PC-3 (cell line): Measurements from ENCODE around the gene LBP. TPM values are rescaled to one million over a fixed set of nuclear protein-coding genes. Genes with fewer than 3 reads are reported as not detected.

Source experiments
- ATAC-seq: fragments of 200-7000 bp; cut with Tn5 transposase; 2 replicates; pipeline ENCODE4 v1.9.1; 2020; ENCODE audit warnings: mild to moderate bottlenecking, moderate library complexity
- BruUV-seq: library from RNA; stranded (reverse); fragments of 400-500 nt; replicated peaks from 2 replicates; lab custom pipeline; 2021; lab: Mats Ljungman, UMichigan
- CTCF ChIA-PET: fragments of 300-600 bp; sonication (Branson Sonifier 250); formaldehyde crosslinking; loops from one replicate; lab custom pipeline; 2022; ENCODE audit warnings: antibody characterized with exemption; lab: Charles Lee
- POLR2A ChIA-PET: fragments of 300-600 bp; sonication (Branson Sonifier 250); formaldehyde crosslinking; loops from one replicate; lab custom pipeline; 2022; ENCODE audit warnings: antibody characterized with exemption; ENCODE audit not compliant: unreplicated experiment; lab: Charles Lee
- DNase-seq: peaks from one replicate; pipeline ENCODE4 v3.0.0-alpha.2; 2015
- H2AFZ ChIP-seq: fragments of 300-600 bp; sonication (generic); 2 replicates; pipeline ENCODE4 v1.6.0; 2016; ENCODE audit warnings: antibody characterized with exemption, low read length
- H3F3A ChIP-seq: fragments of 300-600 bp; sonication (generic); one replicate; pipeline ENCODE4 v1.6.0; 2017; ENCODE audit warnings: antibody characterized with exemption, low read length, control low read depth, mild to moderate bottlenecking; ENCODE audit not compliant: unreplicated experiment
- H3K27ac ChIP-seq: fragments of 300-600 bp; sonication (generic); 2 replicates; pipeline ENCODE4 v1.5.1; 2016; ENCODE audit warnings: mild to moderate bottlenecking, low read length
- H3K27me3 ChIP-seq: fragments of 300-600 bp; sonication (generic); 2 replicates; pipeline ENCODE4 v1.6.1; 2016; ENCODE audit warnings: low read length, mixed read lengths
- H3K36me3 ChIP-seq: fragments of 300-600 bp; sonication (generic); 2 replicates; pipeline ENCODE4 v1.6.1; 2016; ENCODE audit warnings: low read depth, mixed run types, low read length, mixed read lengths
- H3K4me1 ChIP-seq: fragments of 300-600 bp; sonication (generic); 2 replicates; pipeline ENCODE4 v1.5.1; 2016; ENCODE audit warnings: low read length; ENCODE audit not compliant: insufficient read depth
- H3K4me2 ChIP-seq: fragments of 300-600 bp; sonication (generic); 2 replicates; pipeline ENCODE4 v1.6.0; 2016; ENCODE audit warnings: low read length
- H3K4me3 ChIP-seq: fragments of 300-600 bp; sonication (generic); 2 replicates; pipeline ENCODE4 v1.5.1; 2016; ENCODE audit warnings: mild to moderate bottlenecking, low read length, mixed read lengths
- H3K79me2 ChIP-seq: fragments of 300-600 bp; sonication (generic); 2 replicates; pipeline ENCODE4 v1.6.1; 2017; ENCODE audit warnings: low read length, mixed read lengths
- H3K9ac ChIP-seq: fragments of 300-600 bp; sonication (generic); 2 replicates; pipeline ENCODE4 v1.6.0; 2016; ENCODE audit warnings: mild to moderate bottlenecking, low read length
- H3K9me2 ChIP-seq: fragments of 300-600 bp; sonication (generic); replicated peaks from 2 replicates; pipeline ENCODE4 v1.6.1; 2016; ENCODE audit warnings: mixed run types, low read length, mixed read lengths
- H3K9me3 ChIP-seq: fragments of 300-600 bp; sonication (generic); 2 replicates; pipeline ENCODE4 v1.6.1; 2016; ENCODE audit warnings: low read length, mixed read lengths
- H4K20me1 ChIP-seq: fragments of 300-600 bp; sonication (generic); 2 replicates; pipeline ENCODE4 v1.6.1; 2016; ENCODE audit warnings: low read length, mixed read lengths
- EZH2 ChIP-seq: fragments of 300-600 bp; sonication (generic); IDR thresholded peaks from one replicate; pipeline ENCODE4 v1.6.1; 2017; ENCODE audit warnings: antibody characterized with exemption, mild to moderate bottlenecking, low read length; ENCODE audit not compliant: unreplicated experiment
- EZH2phosphoT487 ChIP-seq: fragments of 300-600 bp; sonication (generic); IDR thresholded peaks from 2 replicates; pipeline ENCODE4 v1.6.1; 2018; ENCODE audit warnings: mild to moderate bottlenecking, antibody characterized with exemption, low read length, borderline replicate concordance
- intact Hi-C: fragments of 100-400 bp; cut with micrococcal nuclease; formaldehyde crosslinking; loops from 2 replicates; pipeline ENCODE4 v1.9.0; 2023
- total RNA-seq: library from RNA; depleted of rRNA; stranded (reverse); fragments of >200 nt; gene quantifications from 2 replicates; pipeline ENCODE4 v1.2.3, GENCODE V29; 2014
- TF ChIP-seq, protein P1 (sequence below): fragments of 300-600 bp; sonication (generic); conservative IDR thresholded peaks from 2 replicates; pipeline ENCODE4 v1.5.1; 2017; ENCODE audit warnings: antibody characterized with exemption, low read depth, mild to moderate bottlenecking, low read length

LBP gene
- total RNA-seq, 1 experiment from 2014 or later, result not detected

GRCh38 chr20:38354227-38354626, 7.9 kb downstream of the LBP start:
- BruUV-seq, result no TSS peak
- intact Hi-C loops, result no loop called here
- Histone ChIP-seq H3K36me3 (no peaks in the 10 kb centered on the region), H3K9me2 (no peaks in the 10 kb centered on the region), H3F3A (no peaks in the 10 kb centered on the region), H4K20me1 (no peaks in the 10 kb centered on the region), H3K27ac (no peak overlapping the region), H3K9ac (no peak overlapping the region), H3K9me3 (no peaks in the 10 kb centered on the region), H2AFZ (no peak overlapping the region), H3K4me3 (no peak overlapping the region), H3K4me1 (peaks cover 12% of the 10 kb centered on the region), H3K79me2 (no peaks in the 10 kb centered on the region), H3K27me3 (no peaks in the 10 kb centered on the region), H3K4me2 (no peak overlapping the region)
- ATAC-seq (no peak), DNase-seq (no peak)
- TF ChIP-seq EZH2 (no peak), EZH2phosphoT487 (no peak)
- TF ChIP-seq, protein P1, sequence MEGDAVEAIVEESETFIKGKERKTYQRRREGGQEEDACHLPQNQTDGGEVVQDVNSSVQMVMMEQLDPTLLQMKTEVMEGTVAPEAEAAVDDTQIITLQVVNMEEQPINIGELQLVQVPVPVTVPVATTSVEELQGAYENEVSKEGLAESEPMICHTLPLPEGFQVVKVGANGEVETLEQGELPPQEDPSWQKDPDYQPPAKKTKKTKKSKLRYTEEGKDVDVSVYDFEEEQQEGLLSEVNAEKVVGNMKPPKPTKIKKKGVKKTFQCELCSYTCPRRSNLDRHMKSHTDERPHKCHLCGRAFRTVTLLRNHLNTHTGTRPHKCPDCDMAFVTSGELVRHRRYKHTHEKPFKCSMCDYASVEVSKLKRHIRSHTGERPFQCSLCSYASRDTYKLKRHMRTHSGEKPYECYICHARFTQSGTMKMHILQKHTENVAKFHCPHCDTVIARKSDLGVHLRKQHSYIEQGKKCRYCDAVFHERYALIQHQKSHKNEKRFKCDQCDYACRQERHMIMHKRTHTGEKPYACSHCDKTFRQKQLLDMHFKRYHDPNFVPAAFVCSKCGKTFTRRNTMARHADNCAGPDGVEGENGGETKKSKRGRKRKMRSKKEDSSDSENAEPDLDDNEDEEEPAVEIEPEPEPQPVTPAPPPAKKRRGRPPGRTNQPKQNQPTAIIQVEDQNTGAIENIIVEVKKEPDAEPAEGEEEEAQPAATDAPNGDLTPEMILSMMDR, result no peak
- ChIA-PET POLR2A (no interaction called here), CTCF (no interaction called here)

GRCh38 chr20:38355161-38356012, 9.1 kb downstream of the LBP start:
- Histone ChIP-seq H3K27me3 (no peaks in the 10 kb centered on the region), H3K9ac (no peak overlapping the region), H3K4me1 (peaks cover 12% of the 10 kb centered on the region), H3K9me2 (no peaks in the 10 kb centered on the region), H3K4me3 (no peak overlapping the region), H2AFZ (no peak overlapping the region), H3K79me2 (no peaks in the 10 kb centered on the region), H3K9me3 (no peaks in the 10 kb centered on the region), H3F3A (no peaks in the 10 kb centered on the region), H3K36me3 (no peaks in the 10 kb centered on the region), H4K20me1 (no peaks in the 10 kb centered on the region), H3K4me2 (no peak overlapping the region), H3K27ac (no peak overlapping the region)
- ATAC-seq (no peak), DNase-seq (no peak)
- CTCF ChIA-PET, result no interaction called here
- POLR2A ChIA-PET, result no interaction called here
- no peak for TF ChIP-seq EZH2phosphoT487
- no peak for TF ChIP-seq EZH2
- TF ChIP-seq, protein P1, result no peak
- BruUV-seq, result no TSS peak
- intact Hi-C loops, result no loop called here

DNA sequence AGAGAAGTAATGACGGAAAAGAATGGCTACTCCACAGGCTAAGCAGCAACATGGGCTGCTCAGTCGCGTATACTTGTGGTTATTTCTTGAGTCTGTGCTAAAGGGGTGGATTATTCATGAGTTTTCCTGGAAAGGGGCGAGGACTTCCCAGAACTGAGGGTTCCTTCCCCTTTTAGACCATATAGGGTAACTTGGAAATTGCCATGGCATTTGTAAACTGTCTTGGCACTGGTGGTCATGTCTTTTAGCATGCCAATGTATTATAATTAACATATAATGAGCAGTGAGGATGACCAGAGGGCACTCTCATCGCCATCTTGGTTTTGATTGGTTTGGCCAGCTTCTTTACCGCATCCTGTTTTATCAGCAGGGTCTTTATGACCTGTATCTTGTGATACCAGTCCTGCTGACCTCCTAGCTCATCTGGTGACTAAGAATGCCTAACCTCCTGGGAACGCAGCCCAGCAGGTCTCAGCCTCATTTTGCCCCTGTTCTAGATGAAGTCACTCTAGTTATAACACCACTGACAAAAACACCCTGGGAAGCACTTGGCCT, 11.4 kb downstream of the LBP start:
- peak; percentile 60 for DNase-seq
- H3K79me2 ChIP-seq, result no peaks in the 10 kb centered on the region
- H3K27me3 ChIP-seq, result no peaks in the 10 kb centered on the region
- POLR2A ChIA-PET, result no interaction called here
- H3K36me3 ChIP-seq, result no peaks in the 10 kb centered on the region
- intact Hi-C loops, result no loop called here
- no peaks in the 10 kb centered on the region for H3K9me3 ChIP-seq
- no peak overlapping the region for H3K27ac ChIP-seq
- TF ChIP-seq EZH2, result no peak
- TF ChIP-seq, protein P1, result no peak
- TF ChIP-seq EZH2phosphoT487, result no peak
- CTCF ChIA-PET, result no interaction called here
- no peak overlapping the region for H2AFZ ChIP-seq
- BruUV-seq, result no TSS peak
- H4K20me1 ChIP-seq, result no peaks in the 10 kb centered on the region
- H3K4me3 ChIP-seq, result no peak overlapping the region
- peaks cover 12% of the 10 kb centered on the region for H3K4me1 ChIP-seq
- no peak for ATAC-seq
- H3K4me2 ChIP-seq, result no peak overlapping the region
- no peak overlapping the region for H3K9ac ChIP-seq
- no peaks in the 10 kb centered on the region for H3K9me2 ChIP-seq
- H3F3A ChIP-seq, result no peaks in the 10 kb centered on the region
